ENCODE results near the gene TCEA2.

The TCEA2 gene

GRCh38 chr20:64036346-64037198 lies 26.4 kb upstream of the TCEA2 start:
- DNase-seq: no peak

GRCh38 chr20:64037199-64037497 lies 25.9 kb upstream of the TCEA2 start:
- no peak for DNase-seq

GRCh38 chr20:64037498-64038213 lies 25.3 kb upstream of the TCEA2 start:
- no peak for DNase-seq

- no peak for DNase-seq
Observed at GRCh38 chr20:64038224-64038564, 24.8 kb upstream of the TCEA2 start.

GRCh38 chr20:64038565-64039292 lies 24.3 kb upstream of the TCEA2 start:
- no peak for DNase-seq

GRCh38 chr20:64039293-64040160 lies 23.5 kb upstream of the TCEA2 start:
- DNase-seq: no peak

GRCh38 chr20:64040231-64041039 lies 22.6 kb upstream of the TCEA2 start:
- no peak for DNase-seq

- DNase-seq: no peak
Observed at GRCh38 chr20:64041040-64041780, 21.8 kb upstream of the TCEA2 start.

GRCh38 chr20:64041781-64042053 lies 21.3 kb upstream of the TCEA2 start:
- DNase-seq: no peak

- no peak for DNase-seq
Observed at GRCh38 chr20:64042054-64042781, 20.8 kb upstream of the TCEA2 start.

- no peak for DNase-seq
Observed at GRCh38 chr20:64043768-64044167, 19.2 kb upstream of the TCEA2 start.

- no peak for DNase-seq
Observed at GRCh38 chr20:64044484-64045247, 18.3 kb upstream of the TCEA2 start.

GRCh38 chr20:64045346-64046011 lies 17.5 kb upstream of the TCEA2 start:
- DNase-seq: no peak

- no peak for DNase-seq
Observed at GRCh38 chr20:64047046-64047389, 16.0 kb upstream of the TCEA2 start.

- DNase-seq: no peak
Observed at GRCh38 chr20:64047968-64048401, 15.0 kb upstream of the TCEA2 start.

- no peak for DNase-seq
Observed at GRCh38 chr20:64048402-64049044, 14.5 kb upstream of the TCEA2 start.

GRCh38 chr20:64049060-64049877 lies 13.7 kb upstream of the TCEA2 start, which contains the start of gene SOX18:
SOX18 (minus strand) TSS chr20:64049639; CDS start chr20:64049516, 123 bp downstream.
- DNase-seq: no peak

- DNase-seq: no peak
Observed at GRCh38 chr20:64049878-64050260, 13.1 kb upstream of the TCEA2 start.
